ENCODE measurements around the gene RIPOR3. TPM values are rescaled to one million over a fixed set of nuclear protein-coding genes. Genes with fewer than 3 reads are reported as not detected.

Gene RIPOR3
- polyA plus RNA-seq, 1 donor from 2014 or later = not detected

DNA sequence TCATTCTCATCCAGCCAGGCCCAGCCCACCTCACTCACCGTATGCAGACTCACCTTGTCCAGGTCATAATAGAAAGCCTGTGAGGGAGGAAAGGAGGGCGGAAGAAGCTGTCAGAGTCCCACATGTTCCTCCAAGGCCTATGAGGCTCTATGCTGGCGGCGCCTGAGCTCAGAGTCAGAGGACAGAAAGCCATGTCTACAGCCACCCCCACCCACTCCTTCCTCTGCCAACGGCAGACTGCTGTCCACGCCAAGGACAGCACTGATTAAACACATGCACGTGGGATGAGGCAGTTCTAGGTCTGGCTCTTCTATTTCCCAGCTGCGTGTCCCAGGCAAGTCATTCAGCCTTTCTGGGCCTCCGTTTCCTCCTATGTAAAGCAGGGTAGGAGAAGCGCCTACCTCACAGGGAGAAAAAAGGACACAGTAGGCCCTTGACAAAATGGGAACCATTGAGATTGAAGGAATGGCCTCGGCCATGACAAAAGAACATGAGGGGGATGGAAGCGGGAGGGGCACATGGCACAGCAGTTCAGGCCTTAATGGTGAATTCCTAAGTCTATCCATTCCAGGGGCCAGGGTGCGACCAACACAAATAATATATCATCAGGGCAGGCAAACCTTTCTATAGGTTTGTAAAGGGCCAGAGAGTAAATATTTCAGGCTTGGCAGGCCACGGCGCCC, 80.1 kb downstream of the RIPOR3 start:
- Histone ChIP-seq H3K79me2 (replicated peaks; ENCODE audit: insufficient read depth, low read length) (no peaks in the 10 kb centered on the region), H3K9ac (ENCODE audit: low read length) (no peak overlapping the region), H3K27me3 (ENCODE audit: insufficient read depth, low read depth, low read length) (no peaks in the 10 kb centered on the region), H3K4me2 (ENCODE audit: low read length) (no peak overlapping the region), H3K4me3 (ENCODE audit: low read length) (no peak overlapping the region), H3F3A (ENCODE audit: insufficient read depth, low read length, poor library complexity, severe bottlenecking) (no peaks in the 10 kb centered on the region), H3K27ac (ENCODE audit: low read length) (no peak overlapping the region), H2AFZ (ENCODE audit: low read depth, low read length) (no peak overlapping the region), H3K36me3 (ENCODE audit: insufficient read depth, low read length) (no peaks in the 10 kb centered on the region), H3K9me2 (ENCODE audit: insufficient read depth, low read length) (no peaks in the 10 kb centered on the region), H3K9me3 (ENCODE audit: low read length) (no peaks in the 10 kb centered on the region), H4K20me1 (ENCODE audit: insufficient read depth) (no peaks in the 10 kb centered on the region)
- no peak for TF ChIP-seq CTCF (IDR thresholded peaks at IDR 0.05; ENCODE audit: poor library complexity, severe bottlenecking)
- no peak for TF ChIP-seq POLR2AphosphoS5 (IDR thresholded peaks at IDR 0.05)
- no peak for TF ChIP-seq SMC3 (conservative IDR thresholded peaks at IDR 0.05; ENCODE audit: poor library complexity)
- no peak for TF ChIP-seq EZH2 (IDR thresholded peaks at IDR 0.05; ENCODE audit: borderline replicate concordance, insufficient read depth, low read length, poor library complexity, severe bottlenecking)
- TF ChIP-seq, protein P1, sequence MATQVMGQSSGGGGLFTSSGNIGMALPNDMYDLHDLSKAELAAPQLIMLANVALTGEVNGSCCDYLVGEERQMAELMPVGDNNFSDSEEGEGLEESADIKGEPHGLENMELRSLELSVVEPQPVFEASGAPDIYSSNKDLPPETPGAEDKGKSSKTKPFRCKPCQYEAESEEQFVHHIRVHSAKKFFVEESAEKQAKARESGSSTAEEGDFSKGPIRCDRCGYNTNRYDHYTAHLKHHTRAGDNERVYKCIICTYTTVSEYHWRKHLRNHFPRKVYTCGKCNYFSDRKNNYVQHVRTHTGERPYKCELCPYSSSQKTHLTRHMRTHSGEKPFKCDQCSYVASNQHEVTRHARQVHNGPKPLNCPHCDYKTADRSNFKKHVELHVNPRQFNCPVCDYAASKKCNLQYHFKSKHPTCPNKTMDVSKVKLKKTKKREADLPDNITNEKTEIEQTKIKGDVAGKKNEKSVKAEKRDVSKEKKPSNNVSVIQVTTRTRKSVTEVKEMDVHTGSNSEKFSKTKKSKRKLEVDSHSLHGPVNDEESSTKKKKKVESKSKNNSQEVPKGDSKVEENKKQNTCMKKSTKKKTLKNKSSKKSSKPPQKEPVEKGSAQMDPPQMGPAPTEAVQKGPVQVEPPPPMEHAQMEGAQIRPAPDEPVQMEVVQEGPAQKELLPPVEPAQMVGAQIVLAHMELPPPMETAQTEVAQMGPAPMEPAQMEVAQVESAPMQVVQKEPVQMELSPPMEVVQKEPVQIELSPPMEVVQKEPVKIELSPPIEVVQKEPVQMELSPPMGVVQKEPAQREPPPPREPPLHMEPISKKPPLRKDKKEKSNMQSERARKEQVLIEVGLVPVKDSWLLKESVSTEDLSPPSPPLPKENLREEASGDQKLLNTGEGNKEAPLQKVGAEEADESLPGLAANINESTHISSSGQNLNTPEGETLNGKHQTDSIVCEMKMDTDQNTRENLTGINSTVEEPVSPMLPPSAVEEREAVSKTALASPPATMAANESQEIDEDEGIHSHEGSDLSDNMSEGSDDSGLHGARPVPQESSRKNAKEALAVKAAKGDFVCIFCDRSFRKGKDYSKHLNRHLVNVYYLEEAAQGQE (IDR thresholded peaks at IDR 0.05; ENCODE audit: borderline replicate concordance) = no peak
- no peak for TF ChIP-seq TAF1 (IDR thresholded peaks at IDR 0.05; ENCODE audit: low read depth)
- no peak for TF ChIP-seq MXI1 (conservative IDR thresholded peaks at IDR 0.05; ENCODE audit: poor library complexity, severe bottlenecking)
- TF ChIP-seq RAD21 (conservative IDR thresholded peaks at IDR 0.05) = no peak
- TF ChIP-seq EP300 (conservative IDR thresholded peaks at IDR 0.05; ENCODE audit: poor library complexity, severe bottlenecking) = no peak

- Histone ChIP-seq H3K27me3 (ENCODE audit: insufficient read depth, low read depth, low read length) (no peaks in the 10 kb centered on the region), H3F3A (ENCODE audit: insufficient read depth, low read length, poor library complexity, severe bottlenecking) (no peaks in the 10 kb centered on the region), H4K20me1 (ENCODE audit: insufficient read depth) (no peaks in the 10 kb centered on the region), H3K9me3 (ENCODE audit: low read length) (no peaks in the 10 kb centered on the region), H3K79me2 (replicated peaks; ENCODE audit: insufficient read depth, low read length) (no peaks in the 10 kb centered on the region), H3K9me2 (ENCODE audit: insufficient read depth, low read length) (no peaks in the 10 kb centered on the region), H2AFZ (ENCODE audit: low read depth, low read length) (no peak overlapping the region), H3K36me3 (ENCODE audit: insufficient read depth, low read length) (no peaks in the 10 kb centered on the region), H3K9ac (ENCODE audit: low read length) (no peak overlapping the region), H3K27ac (ENCODE audit: low read length) (no peak overlapping the region), H3K4me2 (ENCODE audit: low read length) (no peak overlapping the region), H3K4me3 (ENCODE audit: low read length) (no peak overlapping the region)
- TF ChIP-seq, protein P1 (IDR thresholded peaks at IDR 0.05; ENCODE audit: borderline replicate concordance) = no peak
- TF ChIP-seq TAF1 (IDR thresholded peaks at IDR 0.05; ENCODE audit: low read depth) (no peak), EZH2 (IDR thresholded peaks at IDR 0.05; ENCODE audit: borderline replicate concordance, insufficient read depth, low read length, poor library complexity, severe bottlenecking) (no peak), EP300 (conservative IDR thresholded peaks at IDR 0.05; ENCODE audit: poor library complexity, severe bottlenecking) (no peak), MXI1 (conservative IDR thresholded peaks at IDR 0.05; ENCODE audit: poor library complexity, severe bottlenecking) (no peak), SMC3 (conservative IDR thresholded peaks at IDR 0.05; ENCODE audit: poor library complexity) (no peak), CTCF (IDR thresholded peaks at IDR 0.05; ENCODE audit: poor library complexity, severe bottlenecking) (no peak), RAD21 (conservative IDR thresholded peaks at IDR 0.05) (no peak), POLR2AphosphoS5 (IDR thresholded peaks at IDR 0.05) (no peak)
Observed at GRCh38 chr20:50610212-50610718, 81.1 kb downstream of the RIPOR3 start.
